ENCODE measurements around the gene SPINT4. TPM values are rescaled to one million over a fixed set of nuclear protein-coding genes. Genes with fewer than 3 reads are reported as not detected.
"Not testable (repeated sequence)": the region's sequence is repeated elsewhere in the genome, so short reads cannot be mapped to it uniquely, and the experiment has no call there.

The SPINT4 gene
- not detected for total RNA-seq

- no peak within 1 kb of the TSS for H3K4me3 ChIP-seq
- peaks cover 0 to 7% (median 0%) of the 10 kb centered on the region in 4 donors for H3K9me3 ChIP-seq
- no peaks in the 10 kb centered on the region for H3K36me3 ChIP-seq
- no peak for DNase-seq (ENCODE audit: low spot score in 2 of 2)
- TF ChIP-seq CTCF (IDR thresholded peaks at IDR 0.05) (no peak), EP300 (IDR thresholded peaks at IDR 0.05) (no peak), POLR2A (IDR thresholded peaks at IDR 0.05) (no peak)
- WGBS, 2 donors: 81 to 83% methylated on average over 1 of the region's 1 CpG
- no peaks in the 10 kb centered on the region for H3K27me3 ChIP-seq
- H3K4me1 ChIP-seq: no peaks in the 10 kb centered on the region
- H3K27ac ChIP-seq: no peak within 1 kb of the TSS
Measured at GRCh38 chr20:45722047-45722446, at the start of gene SPINT4. Gene SPINT4 (plus strand): TSS chr20:45722347. CDS start chr20:45722368, 21 bp downstream.

GRCh38 chr20:45672765-45673164, 49.4 kb upstream of the SPINT4 start:
- DNase-seq (ENCODE audit: low spot score in 2 of 2): no peak
- no peaks in the 10 kb centered on the region for H3K4me1 ChIP-seq
- no peak overlapping the region for H3K4me3 ChIP-seq
- no peaks in the 10 kb centered on the region for H3K36me3 ChIP-seq
- peaks cover 0 to 28% (median 3%) of the 10 kb centered on the region in 4 donors for H3K9me3 ChIP-seq
- H3K27ac ChIP-seq: no peak overlapping the region
- H3K27me3 ChIP-seq: no peaks in the 10 kb centered on the region
- no peak for TF ChIP-seq EP300 (IDR thresholded peaks at IDR 0.05)
- no peak for TF ChIP-seq CTCF (IDR thresholded peaks at IDR 0.05)
- no peak for TF ChIP-seq POLR2A (IDR thresholded peaks at IDR 0.05)

GRCh38 chr20:45679650-45680049, 42.5 kb upstream of the SPINT4 start:
- Histone ChIP-seq H3K27ac (no peak overlapping the region), H3K4me3 (no peak overlapping the region), H3K36me3 (no peaks in the 10 kb centered on the region), H3K9me3 (peaks cover 0 to 49% (median 7%) of the 10 kb centered on the region in 4 donors), H3K27me3 (no peaks in the 10 kb centered on the region), H3K4me1 (no peaks in the 10 kb centered on the region)
- TF ChIP-seq CTCF (IDR thresholded peaks at IDR 0.05) (no peak), POLR2A (IDR thresholded peaks at IDR 0.05) (no peak), EP300 (IDR thresholded peaks at IDR 0.05) (no peak)
- DNase-seq (ENCODE audit: low spot score in 2 of 2): no peak

GRCh38 chr20:45685896-45686295, 36.3 kb upstream of the SPINT4 start:
- TF ChIP-seq CTCF (IDR thresholded peaks at IDR 0.05): no peak
- TF ChIP-seq POLR2A (IDR thresholded peaks at IDR 0.05): no peak
- TF ChIP-seq EP300 (IDR thresholded peaks at IDR 0.05): no peak
- H3K36me3 ChIP-seq: no peaks in the 10 kb centered on the region
- no peak overlapping the region for H3K27ac ChIP-seq
- no peak for DNase-seq (ENCODE audit: low spot score in 2 of 2)
- WGBS, 2 donors: 65 to 68% methylated on average over 3 of the region's 3 CpGs
- H3K27me3 ChIP-seq: no peaks in the 10 kb centered on the region
- peaks cover 0 to 11% (median 0%) of the 10 kb centered on the region in 4 donors for H3K9me3 ChIP-seq
- no peaks in the 10 kb centered on the region for H3K4me1 ChIP-seq
- no peak overlapping the region for H3K4me3 ChIP-seq

- not testable (repeated sequence) for H3K27me3 ChIP-seq; H3K27ac ChIP-seq; H3K4me1 ChIP-seq; H3K36me3 ChIP-seq; H3K4me3 ChIP-seq; DNase-seq (ENCODE audit: low spot score in 2 of 2); H3K9me3 ChIP-seq
- WGBS, 2 donors: 81 to 93% methylated on average over 6 to 12 of the region's 12 CpGs
Measured at GRCh38 chr20:45693346-45693745, 28.8 kb upstream of the SPINT4 start.

GRCh38 chr20:45695496-45695895, 26.7 kb upstream of the SPINT4 start:
- Histone ChIP-seq H3K27me3 (no peaks in the 10 kb centered on the region), H3K4me1 (no peaks in the 10 kb centered on the region), H3K9me3 (peaks cover 0 to 9% (median 0%) of the 10 kb centered on the region in 4 donors), H3K4me3 (no peak overlapping the region), H3K36me3 (no peaks in the 10 kb centered on the region), H3K27ac (no peak overlapping the region)
- TF ChIP-seq POLR2A (IDR thresholded peaks at IDR 0.05): no peak
- no peak for TF ChIP-seq EP300 (IDR thresholded peaks at IDR 0.05)
- TF ChIP-seq CTCF (IDR thresholded peaks at IDR 0.05): no peak
- 85 to 92% methylated on average over 2 of the region's 2 CpGs for WGBS, 2 donors
- DNase-seq (ENCODE audit: low spot score in 2 of 2): no peak

All from tibial nerve (tissue), 4 donors.